ENCODE data around the gene FRMPD2.

- TF ChIP-seq CTCF (IDR thresholded peaks at IDR 0.05; ENCODE audit: poor library complexity) (no peak), EZH2 (IDR thresholded peaks at IDR 0.05; ENCODE audit: borderline replicate concordance) (no peak), EZH2phosphoT487 (IDR thresholded peaks at IDR 0.05; ENCODE audit: low read depth, severe bottlenecking, unreplicated experiment) (no peak)
These were observed 66.6 kb downstream of the FRMPD2 start for GRCh38 chr10:48207853-48208252.

All from hepatocyte (in vitro differentiated cells).